HK-2 (cell line): Measurements from ENCODE around the gene ZNRF1.

Experiments
- DNase-seq: peaks from one replicate; pipeline ENCODE4 v3.0.0-alpha.2; 2018; ENCODE audit not compliant: unreplicated experiment

The ZNRF1 gene

GRCh38 chr16:75060723-75061122 lies 61.9 kb downstream of the ZNRF1 start:
- DNase-seq = no peak

DNA sequence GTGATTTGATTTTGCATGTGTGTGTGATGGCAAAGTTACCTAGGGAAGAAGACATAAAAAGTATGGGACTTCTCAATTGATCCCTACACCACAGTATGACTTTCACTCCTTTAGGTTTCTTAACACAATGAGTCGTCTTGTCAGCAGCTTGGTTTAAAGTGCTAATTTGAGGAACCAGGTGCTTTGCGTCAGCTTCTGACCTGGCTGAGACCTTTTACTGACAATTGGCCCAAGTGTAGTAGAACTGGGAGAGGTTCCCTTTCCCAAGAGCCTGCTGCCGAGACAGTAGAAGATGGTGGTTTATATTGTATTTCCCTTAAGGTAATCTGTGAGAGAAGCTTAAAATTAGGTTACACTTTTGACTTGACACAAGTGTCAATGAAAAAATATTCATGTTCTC lies 62.8 kb downstream of the ZNRF1 start:
- no peak for DNase-seq

- DNase-seq = no peak
These were observed 63.5 kb downstream of the ZNRF1 start for GRCh38 chr16:75062135-75062975.

DNA sequence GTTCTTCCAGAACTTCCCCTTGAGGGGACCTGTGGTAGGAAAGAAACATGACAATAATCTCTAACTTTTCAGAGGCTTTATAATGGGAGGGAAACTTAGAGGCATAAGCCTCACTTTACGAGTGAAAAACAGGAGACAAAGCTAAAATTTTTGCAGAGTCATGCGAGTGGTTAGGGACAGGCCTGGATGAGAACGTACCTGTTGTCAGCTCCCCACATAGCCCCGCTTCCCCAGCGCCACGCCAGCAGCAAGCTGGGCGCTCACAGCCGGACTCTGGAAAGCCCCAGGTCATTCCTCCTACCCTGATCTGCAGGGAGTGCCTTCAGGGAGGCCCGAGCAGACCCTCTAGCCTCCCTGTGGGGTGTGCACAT lies 64.1 kb downstream of the ZNRF1 start:
- no peak for DNase-seq

DNA sequence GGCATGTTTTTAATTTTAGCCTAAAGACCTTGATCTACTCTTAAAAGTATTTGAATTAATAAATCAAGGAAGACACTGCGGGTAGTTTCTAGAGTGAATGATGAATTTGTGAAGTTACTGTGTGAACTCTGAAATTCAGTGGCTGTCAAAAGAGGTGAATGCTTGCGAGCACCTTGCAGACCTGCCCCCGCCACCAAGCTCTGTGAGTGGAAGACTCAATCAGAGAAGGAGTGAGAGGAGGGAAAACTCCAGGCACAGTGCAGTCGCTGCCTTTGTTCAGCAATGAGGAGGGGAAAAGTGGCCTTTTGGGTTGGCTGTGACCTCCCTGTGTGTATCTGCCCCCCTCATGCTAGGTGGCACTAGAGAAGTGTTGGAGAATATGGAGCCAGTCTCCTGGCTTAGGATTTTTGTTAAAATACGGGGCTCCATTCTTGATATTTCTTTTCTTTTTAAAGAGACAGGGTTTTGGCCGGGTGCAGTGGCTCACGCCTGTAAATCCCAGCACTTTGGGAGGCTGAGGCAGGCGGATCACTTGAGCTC lies 64.8 kb downstream of the ZNRF1 start:
- DNase-seq = no peak

DNA sequence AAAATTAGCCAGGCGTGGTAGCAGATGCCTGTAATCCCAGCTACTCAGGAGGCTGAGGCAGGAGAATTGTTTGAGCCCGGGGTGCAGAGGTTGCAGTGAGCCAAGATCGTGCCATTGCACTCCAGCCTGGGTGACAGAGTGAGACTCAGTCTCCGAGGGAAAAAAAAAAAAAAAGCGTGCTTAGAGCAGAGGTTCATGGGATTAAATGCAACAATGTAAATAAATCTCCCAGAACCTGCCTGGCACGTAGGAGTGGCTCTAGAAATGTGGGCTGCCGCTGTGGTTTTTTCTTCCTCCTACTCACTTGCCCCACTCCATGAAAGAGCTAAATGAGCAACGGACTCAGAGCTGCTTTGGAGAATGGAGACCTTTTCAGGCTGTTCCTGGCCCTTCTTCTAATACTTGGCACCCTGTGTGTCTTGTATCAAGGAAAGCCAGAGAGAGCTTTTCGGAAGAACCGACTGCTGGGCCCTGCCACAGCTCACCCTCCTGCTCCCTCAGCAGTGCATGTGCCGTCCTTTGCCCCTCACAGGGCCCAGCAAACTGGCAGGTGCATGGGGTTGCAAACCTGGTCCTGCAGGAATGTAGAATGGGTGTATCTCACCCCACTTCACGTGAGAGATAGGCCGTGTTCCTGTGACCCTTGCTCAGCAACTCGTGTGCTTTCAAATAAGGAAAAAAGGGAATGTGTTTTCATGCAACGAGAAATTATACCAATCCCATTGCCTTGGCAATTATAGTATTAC lies 65.8 kb downstream of the ZNRF1 start:
- DNase-seq = no peak

DNA sequence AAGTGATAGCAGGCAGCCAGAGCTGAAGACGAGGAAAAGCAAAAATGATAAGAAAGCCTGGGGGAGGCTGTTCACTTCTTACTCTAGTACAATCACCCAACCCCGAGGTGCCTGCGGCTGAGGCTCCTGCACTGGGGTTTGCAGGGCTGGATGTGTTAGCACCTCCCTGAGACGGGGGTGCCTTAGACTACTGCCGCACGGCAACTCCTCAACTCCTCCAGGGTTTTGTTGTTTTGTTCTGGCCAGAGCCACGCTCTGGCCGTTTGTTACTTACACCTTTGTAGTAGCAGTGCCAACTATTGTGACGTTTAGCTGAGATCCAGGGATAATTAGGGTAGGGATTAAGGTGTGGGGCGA lies 66.3 kb downstream of the ZNRF1 start:
- DNase-seq = no peak

- no peak for DNase-seq
These were observed 66.8 kb downstream of the ZNRF1 start for GRCh38 chr16:75065521-75066149.

- no peak for DNase-seq
These were observed 68.1 kb downstream of the ZNRF1 start for GRCh38 chr16:75066861-75067447.

GRCh38 chr16:75068085-75069031 lies 69.5 kb downstream of the ZNRF1 start:
- DNase-seq = no peak

- DNase-seq = no peak
These were observed 71.4 kb downstream of the ZNRF1 start for GRCh38 chr16:75070012-75070841.

- no peak for DNase-seq
These were observed 72.8 kb downstream of the ZNRF1 start for GRCh38 chr16:75071621-75072020.

DNA sequence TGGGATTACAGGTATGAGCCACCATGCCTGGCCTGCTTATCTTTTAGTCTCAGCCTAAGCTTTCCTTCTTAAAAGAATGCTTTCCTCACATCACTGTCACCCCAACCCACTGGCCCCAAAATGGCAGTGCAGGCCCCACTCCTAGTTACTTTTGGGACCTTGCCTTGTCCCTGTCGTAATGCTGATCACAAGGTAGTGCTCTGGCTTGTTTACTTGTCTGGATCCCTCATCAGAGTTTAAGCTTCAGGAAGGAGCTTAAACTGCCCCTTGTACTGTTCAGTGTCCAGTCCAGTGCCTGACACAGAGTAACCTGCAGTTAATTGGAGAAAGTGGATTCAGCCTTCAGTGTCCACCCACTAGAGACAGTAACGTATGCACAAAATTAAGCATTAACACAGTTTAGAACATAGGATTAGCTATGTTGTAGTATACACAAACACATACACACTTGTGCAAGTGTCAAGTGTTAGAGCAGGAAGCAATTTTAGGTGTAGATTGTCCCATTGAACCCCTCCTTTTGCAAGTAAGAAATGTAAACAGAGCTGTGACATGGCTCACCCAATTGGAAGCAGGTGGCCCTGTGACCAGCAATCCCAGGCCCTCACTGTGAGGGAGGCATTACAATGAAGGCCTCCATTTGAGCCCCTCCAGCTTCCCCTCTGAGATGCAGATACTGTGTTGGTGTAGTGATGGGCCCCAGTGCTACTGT lies 73.6 kb downstream of the ZNRF1 start:
- DNase-seq = no peak

GRCh38 chr16:75073545-75074303 lies 74.9 kb downstream of the ZNRF1 start:
- DNase-seq = no peak

- no peak for DNase-seq
These were observed 75.5 kb downstream of the ZNRF1 start for GRCh38 chr16:75074304-75074793.

- DNase-seq = no peak
These were observed 76.3 kb downstream of the ZNRF1 start for GRCh38 chr16:75074920-75075687.

DNA sequence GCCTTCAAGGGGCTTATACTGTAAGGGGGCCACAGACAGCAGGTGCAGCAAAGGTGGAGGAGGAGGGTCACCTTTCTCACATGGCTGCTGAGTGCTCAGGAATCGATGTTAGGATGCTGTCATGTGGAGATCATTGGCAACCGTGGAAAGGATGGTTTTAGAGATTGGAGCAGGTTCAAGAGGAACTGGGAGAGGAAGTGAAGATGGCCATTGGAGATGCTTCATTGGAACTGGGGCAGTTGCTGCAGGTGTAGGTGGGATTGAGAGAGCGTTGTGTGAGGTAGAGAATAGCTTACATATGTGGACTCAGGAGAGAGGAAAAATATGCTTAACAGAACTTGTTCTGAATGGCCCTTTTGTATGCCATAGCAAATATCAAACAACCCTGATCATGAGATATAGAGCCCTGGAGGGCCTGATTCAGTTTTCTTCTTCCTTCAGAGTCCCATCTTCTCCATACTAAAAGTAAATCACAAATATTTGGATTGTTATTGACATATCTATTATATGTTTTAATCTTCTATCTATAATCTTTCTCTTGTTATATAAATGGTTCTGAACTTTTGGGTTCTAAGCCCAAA lies 77.0 kb downstream of the ZNRF1 start:
- DNase-seq = no peak
